GM12875 (cell line): ENCODE results near the gene RELN.
A peak's percentile ranks its signal among the peaks of the same experiment; 100 is the strongest.

Experiments
- H3K4me3 ChIP-seq: one replicate; pipeline ENCODE4 v1.5.1; 2011; ENCODE audit warnings: low read depth, low read length, control low read depth
- CTCF ChIP-seq: IDR thresholded peaks from 2 replicates; pipeline ENCODE4 v1.5.1; 2011; ENCODE audit warnings: low read depth, mild to moderate bottlenecking, control low read depth, inconsistent platforms, low read length, moderate library complexity, borderline replicate concordance; ENCODE audit not compliant: insufficient read depth

RELN gene

GRCh38 chr7:103447073-103447960 lies 542.1 kb downstream of the RELN start:
- peak; percentile 78 for TF ChIP-seq CTCF

DNA sequence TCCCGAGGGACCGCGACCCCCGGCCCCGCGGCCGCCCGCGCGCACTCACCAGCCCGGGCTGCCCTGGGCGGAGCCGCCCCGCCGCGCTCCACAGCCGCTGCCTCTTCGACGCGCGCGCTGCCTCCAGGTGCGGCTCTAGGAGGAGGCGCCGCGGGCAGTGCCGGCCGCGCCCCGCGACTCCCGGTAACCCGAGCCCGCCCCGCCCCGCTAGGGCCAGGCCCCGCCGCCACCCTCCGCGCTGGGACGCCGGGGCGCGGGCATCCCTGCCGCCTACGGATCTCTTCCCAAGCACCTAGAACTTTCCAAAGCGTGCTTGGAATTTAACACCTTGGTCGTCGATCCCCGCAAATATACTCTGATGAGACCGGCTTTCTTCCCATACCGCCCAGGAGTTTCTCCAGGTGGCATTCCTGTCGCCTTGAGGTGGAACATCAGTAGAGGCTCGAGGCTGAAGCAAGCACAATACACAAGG lies 543.4 kb downstream of the RELN start, which contains the start of gene SLC26A5:
SLC26A5 (minus strand) TSS at position 159 of the 472 bp plus-strand sequence. CDS start 24,693 bp downstream, outside the sequence.
- no peak for TF ChIP-seq CTCF
- peak within 1 kb of the TSS; percentile 5 for H3K4me3 ChIP-seq

More at GRCh38 chr7:103447073-103447960, 542.1 kb downstream of the RELN start:
- no peak overlapping the region for H3K4me3 ChIP-seq

- peak overlapping the region; percentile 5 for H3K4me3 ChIP-seq
- TF ChIP-seq CTCF, result no peak
These were observed 544.0 kb downstream of the RELN start for GRCh38 chr7:103445228-103446048.

- no peak for TF ChIP-seq CTCF
- no peak overlapping the region for H3K4me3 ChIP-seq
These were observed 549.8 kb downstream of the RELN start for GRCh38 chr7:103439661-103440060.

GRCh38 chr7:103437623-103438022 lies 551.8 kb downstream of the RELN start:
- no peak overlapping the region for H3K4me3 ChIP-seq
- TF ChIP-seq CTCF, result no peak

- TF ChIP-seq CTCF, result no peak
- H3K4me3 ChIP-seq, result no peak overlapping the region
These were observed 556.7 kb downstream of the RELN start for GRCh38 chr7:103432712-103433111.
